OCI-LY1 (cell line): ENCODE results near the gene TRPM3.

ENCODE experiments used
- H2AFZ ChIP-seq: fragments of 200-600 bp; sonication (generic), shearing (Covaris generic); 2 replicates; pipeline ENCODE4 v1.6.0; 2014; ENCODE audit warnings: antibody characterized with exemption, mild to moderate bottlenecking, low read length
- H3F3A ChIP-seq: fragments of 200-600 bp; sonication (generic), shearing (Covaris generic); 2 replicates; pipeline ENCODE4 v1.6.0; 2014; ENCODE audit warnings: mild to moderate bottlenecking, antibody characterized with exemption, low read length, moderate library complexity; ENCODE audit not compliant: insufficient read depth
- H3K27ac ChIP-seq: fragments of 200-600 bp; sonication (generic); 2 replicates; pipeline ENCODE4 v1.5.1; 2014; ENCODE audit warnings: low read length, mixed run types, mild to moderate bottlenecking, low read depth; ENCODE audit not compliant: poor library complexity, severe bottlenecking
- H3K27me3 ChIP-seq: fragments of 200-600 bp; sonication (generic); 2 replicates; pipeline ENCODE4 v1.6.0; 2014; ENCODE audit warnings: antibody characterized with exemption, mild to moderate bottlenecking, low read length, moderate library complexity; ENCODE audit not compliant: insufficient read depth
- H3K36me3 ChIP-seq: fragments of 200-600 bp; sonication (generic); 2 replicates; pipeline ENCODE4 v1.6.1; 2014; ENCODE audit warnings: mild to moderate bottlenecking, antibody characterized with exemption, low read length, moderate library complexity, mixed read lengths; ENCODE audit not compliant: insufficient read depth
- H3K4me1 ChIP-seq: fragments of 200-600 bp; sonication (generic); 2 replicates; pipeline ENCODE4 v1.5.1; 2014; ENCODE audit warnings: mild to moderate bottlenecking, low read length, moderate library complexity; ENCODE audit not compliant: insufficient read depth, severe bottlenecking
- H3K4me2 ChIP-seq: fragments of 200-600 bp; sonication (generic), shearing (Covaris generic); 2 replicates; pipeline ENCODE4 v1.6.1; 2014; ENCODE audit warnings: low read length
- H3K4me3 ChIP-seq: fragments of 200-600 bp; sonication (generic); 2 replicates; pipeline ENCODE4 v1.5.1; 2014; ENCODE audit warnings: low read length, low read depth, mild to moderate bottlenecking, mixed read lengths; ENCODE audit not compliant: poor library complexity, severe bottlenecking
- H3K79me2 ChIP-seq: fragments of 200-600 bp; shearing (Covaris generic); 2 replicates; pipeline ENCODE4 v1.6.1; 2016; ENCODE audit warnings: mixed run types, low read length, mixed read lengths; ENCODE audit not compliant: insufficient read depth
- H3K9ac ChIP-seq: fragments of 200-600 bp; sonication (generic), shearing (Covaris generic); 2 replicates; pipeline ENCODE4 v1.6.1; 2014; ENCODE audit warnings: mild to moderate bottlenecking, low read length, mixed read lengths
- H3K9me2 ChIP-seq: fragments of 200-600 bp; sonication (generic), shearing (Covaris generic); 2 replicates; pipeline ENCODE4 v1.6.1; 2014; ENCODE audit warnings: low read depth, mild to moderate bottlenecking, low read length, mixed read lengths
- H3K9me3 ChIP-seq: fragments of 200-600 bp; shearing (Covaris generic); 2 replicates; pipeline ENCODE4 v1.6.1; 2014; ENCODE audit warnings: low read length, mixed read lengths
- H4K20me1 ChIP-seq: fragments of 200-600 bp; sonication (generic), shearing (Covaris generic); 2 replicates; pipeline ENCODE4 v1.6.0; 2016; ENCODE audit warnings: mild to moderate bottlenecking, low read length; ENCODE audit not compliant: insufficient read depth
- EZH2 ChIP-seq: fragments of 200-600 bp; sonication (generic), shearing (Covaris generic); IDR thresholded peaks from 2 replicates; pipeline ENCODE4 v1.8.0; 2017; ENCODE audit warnings: borderline replicate concordance, mixed run types, mild to moderate bottlenecking, antibody characterized with exemption, low read length, moderate library complexity, mixed read lengths
- TF ChIP-seq, protein P1 (sequence below): fragments of 200-600 bp; sonication (generic), shearing (Covaris generic); IDR thresholded peaks from 2 replicates; pipeline ENCODE4 v1.5.1; 2017; ENCODE audit warnings: mild to moderate bottlenecking, antibody characterized with exemption, low read length, moderate library complexity, mixed read lengths

TRPM3 gene

DNA sequence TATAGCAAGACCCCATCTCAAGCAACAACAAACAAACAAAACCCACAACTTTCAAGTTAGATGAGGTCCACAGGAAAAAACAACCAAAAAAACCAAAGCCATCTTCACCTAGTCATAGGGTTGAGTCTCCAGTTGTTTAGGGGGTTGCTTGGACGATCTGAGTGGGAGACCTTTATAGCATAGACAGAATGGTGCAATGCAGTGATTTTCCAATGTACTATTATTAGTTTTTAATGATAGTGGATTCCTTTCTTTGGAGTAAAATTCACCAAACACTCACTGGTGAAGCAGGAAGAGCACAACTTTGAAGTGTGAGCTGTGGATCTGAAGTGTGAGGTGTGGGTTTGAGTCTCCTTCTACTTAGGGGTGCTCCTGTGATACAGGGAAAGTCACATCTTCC lies 640.0 kb downstream of the TRPM3 start:
- no peaks in the 10 kb centered on the region for H3F3A ChIP-seq
- H3K27me3 ChIP-seq: no peaks in the 10 kb centered on the region
- no peaks in the 10 kb centered on the region for H3K9me2 ChIP-seq
- H4K20me1 ChIP-seq: no peaks in the 10 kb centered on the region
- no peaks in the 10 kb centered on the region for H3K36me3 ChIP-seq
- no peak for TF ChIP-seq EZH2
- TF ChIP-seq, protein P1, sequence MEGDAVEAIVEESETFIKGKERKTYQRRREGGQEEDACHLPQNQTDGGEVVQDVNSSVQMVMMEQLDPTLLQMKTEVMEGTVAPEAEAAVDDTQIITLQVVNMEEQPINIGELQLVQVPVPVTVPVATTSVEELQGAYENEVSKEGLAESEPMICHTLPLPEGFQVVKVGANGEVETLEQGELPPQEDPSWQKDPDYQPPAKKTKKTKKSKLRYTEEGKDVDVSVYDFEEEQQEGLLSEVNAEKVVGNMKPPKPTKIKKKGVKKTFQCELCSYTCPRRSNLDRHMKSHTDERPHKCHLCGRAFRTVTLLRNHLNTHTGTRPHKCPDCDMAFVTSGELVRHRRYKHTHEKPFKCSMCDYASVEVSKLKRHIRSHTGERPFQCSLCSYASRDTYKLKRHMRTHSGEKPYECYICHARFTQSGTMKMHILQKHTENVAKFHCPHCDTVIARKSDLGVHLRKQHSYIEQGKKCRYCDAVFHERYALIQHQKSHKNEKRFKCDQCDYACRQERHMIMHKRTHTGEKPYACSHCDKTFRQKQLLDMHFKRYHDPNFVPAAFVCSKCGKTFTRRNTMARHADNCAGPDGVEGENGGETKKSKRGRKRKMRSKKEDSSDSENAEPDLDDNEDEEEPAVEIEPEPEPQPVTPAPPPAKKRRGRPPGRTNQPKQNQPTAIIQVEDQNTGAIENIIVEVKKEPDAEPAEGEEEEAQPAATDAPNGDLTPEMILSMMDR: no peak
- no peaks in the 10 kb centered on the region for H3K4me1 ChIP-seq
- no peak overlapping the region for H3K4me2 ChIP-seq
- no peaks in the 10 kb centered on the region for H3K9me3 ChIP-seq
- H3K4me3 ChIP-seq: no peak overlapping the region
- no peaks in the 10 kb centered on the region for H3K79me2 ChIP-seq
- no peak overlapping the region for H3K27ac ChIP-seq
- no peak overlapping the region for H2AFZ ChIP-seq
- H3K9ac ChIP-seq: no peak overlapping the region

DNA sequence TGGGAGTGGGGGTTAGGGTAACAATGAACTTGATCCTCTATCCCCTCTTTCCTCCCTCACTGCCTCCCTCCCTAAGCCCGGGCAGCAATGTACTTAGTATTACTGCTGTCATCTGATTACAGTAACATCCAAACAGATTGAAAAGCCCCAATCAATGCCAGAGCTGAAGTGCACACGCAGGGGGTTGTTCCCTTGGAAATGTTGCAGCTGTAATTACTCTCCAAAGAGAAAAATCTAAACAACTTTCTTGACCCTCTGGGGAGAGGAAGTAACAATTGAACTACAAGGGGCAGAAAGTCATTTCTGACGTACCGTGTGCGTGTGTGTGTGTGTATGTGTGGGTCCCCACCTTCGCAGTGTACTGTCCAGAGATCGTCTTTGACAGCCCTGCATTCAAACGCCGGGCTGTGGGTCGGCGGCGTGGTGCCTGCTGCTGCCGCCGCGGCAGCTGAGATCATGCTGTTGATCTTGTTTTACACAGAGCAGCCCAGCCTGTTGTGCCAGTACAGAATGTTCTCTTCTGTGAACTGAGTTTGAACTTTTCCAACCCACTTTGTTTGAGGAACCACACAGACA lies 640.9 kb downstream of the TRPM3 start:
- H3K9ac ChIP-seq: no peak overlapping the region
- no peak overlapping the region for H2AFZ ChIP-seq
- no peaks in the 10 kb centered on the region for H4K20me1 ChIP-seq
- no peak overlapping the region for H3K27ac ChIP-seq
- H3K4me3 ChIP-seq: no peak overlapping the region
- TF ChIP-seq, protein P1: no peak
- TF ChIP-seq EZH2: no peak
- H3K36me3 ChIP-seq: no peaks in the 10 kb centered on the region
- H3K27me3 ChIP-seq: no peaks in the 10 kb centered on the region
- H3F3A ChIP-seq: no peaks in the 10 kb centered on the region
- no peaks in the 10 kb centered on the region for H3K9me2 ChIP-seq
- no peak overlapping the region for H3K4me2 ChIP-seq
- no peaks in the 10 kb centered on the region for H3K9me3 ChIP-seq
- no peaks in the 10 kb centered on the region for H3K4me1 ChIP-seq
- H3K79me2 ChIP-seq: no peaks in the 10 kb centered on the region

DNA sequence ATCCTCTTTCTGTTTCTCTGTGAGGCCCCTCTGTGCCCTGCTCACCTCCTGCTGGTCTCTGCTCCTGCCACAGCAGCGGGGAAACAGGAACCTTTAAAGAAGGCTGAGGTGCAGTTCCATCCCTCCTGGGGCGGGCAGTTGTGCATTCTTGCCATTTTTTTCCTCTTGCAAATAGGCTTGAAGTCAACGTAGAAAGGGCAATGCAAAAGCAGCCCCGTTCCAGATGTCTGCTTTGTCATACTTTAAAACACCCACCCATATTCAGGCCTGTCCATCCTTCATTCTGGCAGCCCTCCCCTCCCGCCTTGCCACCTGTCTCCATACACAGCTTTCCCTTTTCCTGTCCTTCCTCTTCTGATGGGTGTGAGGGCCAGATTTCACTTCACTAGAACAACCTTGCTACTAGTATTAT lies 641.5 kb downstream of the TRPM3 start:
- H4K20me1 ChIP-seq: no peaks in the 10 kb centered on the region
- no peaks in the 10 kb centered on the region for H3K4me1 ChIP-seq
- no peaks in the 10 kb centered on the region for H3K27me3 ChIP-seq
- no peaks in the 10 kb centered on the region for H3K36me3 ChIP-seq
- H3K9ac ChIP-seq: no peak overlapping the region
- no peaks in the 10 kb centered on the region for H3F3A ChIP-seq
- H3K4me2 ChIP-seq: no peak overlapping the region
- no peak overlapping the region for H2AFZ ChIP-seq
- H3K79me2 ChIP-seq: no peaks in the 10 kb centered on the region
- no peak overlapping the region for H3K27ac ChIP-seq
- H3K9me3 ChIP-seq: no peaks in the 10 kb centered on the region
- no peak for TF ChIP-seq EZH2
- TF ChIP-seq, protein P1: no peak
- H3K4me3 ChIP-seq: no peak overlapping the region
- no peaks in the 10 kb centered on the region for H3K9me2 ChIP-seq
